ENCODE results near the gene KAZN.

GRCh38 chr1:15151377-15151806 lies 552.9 kb downstream of the KAZN start:
- TF ChIP-seq FOXM1 (IDR thresholded peaks at IDR 0.05; ENCODE audit: borderline replicate concordance): no peak
- no peak for TF ChIP-seq BHLHE40 (IDR thresholded peaks at IDR 0.05; ENCODE audit: borderline replicate concordance)
- no peak for TF ChIP-seq FOXA1 (IDR thresholded peaks at IDR 0.05)
- TF ChIP-seq NFRKB (IDR thresholded peaks at IDR 0.05): no peak
- TF ChIP-seq L3MBTL2 (conservative IDR thresholded peaks at IDR 0.05): no peak
- no peak for TF ChIP-seq LEF1 (IDR thresholded peaks at IDR 0.05; ENCODE audit: borderline replicate concordance)
- TF ChIP-seq ELF4 (IDR thresholded peaks at IDR 0.05): no peak
- TF ChIP-seq HDGF (IDR thresholded peaks at IDR 0.05; ENCODE audit: borderline replicate concordance): no peak
- no peak for TF ChIP-seq FOXK2 (IDR thresholded peaks at IDR 0.05)
- TF ChIP-seq SP1 (IDR thresholded peaks at IDR 0.05): no peak
- TF ChIP-seq, protein P1, sequence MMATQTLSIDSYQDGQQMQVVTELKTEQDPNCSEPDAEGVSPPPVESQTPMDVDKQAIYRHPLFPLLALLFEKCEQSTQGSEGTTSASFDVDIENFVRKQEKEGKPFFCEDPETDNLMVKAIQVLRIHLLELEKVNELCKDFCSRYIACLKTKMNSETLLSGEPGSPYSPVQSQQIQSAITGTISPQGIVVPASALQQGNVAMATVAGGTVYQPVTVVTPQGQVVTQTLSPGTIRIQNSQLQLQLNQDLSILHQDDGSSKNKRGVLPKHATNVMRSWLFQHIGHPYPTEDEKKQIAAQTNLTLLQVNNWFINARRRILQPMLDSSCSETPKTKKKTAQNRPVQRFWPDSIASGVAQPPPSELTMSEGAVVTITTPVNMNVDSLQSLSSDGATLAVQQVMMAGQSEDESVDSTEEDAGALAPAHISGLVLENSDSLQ (IDR thresholded peaks at IDR 0.05): no peak

All from HEK293T (cell line).